22Rv1 (cell line): Measurements from ENCODE around the gene MAP6.

ENCODE experiments used
- CTCF ChIP-seq: fragments of 450-650 bp; IDR thresholded peaks from 2 replicates; pipeline ENCODE4 v1.5.1; 2017; ENCODE audit warnings: mild to moderate bottlenecking
- ZFX ChIP-seq: fragments of 450-650 bp; IDR thresholded peaks from 2 replicates; pipeline ENCODE4 v1.6.1; 2017; ENCODE audit warnings: antibody characterized with exemption, borderline replicate concordance

- TF ChIP-seq CTCF (no peak), ZFX (no peak)
Observed at GRCh38 chr11:75633409-75634066, 35.3 kb downstream of the MAP6 start.
